Measurements from ENCODE around the gene STRIP1. TPM values are rescaled to one million over a fixed set of nuclear protein-coding genes. Genes with fewer than 3 reads are reported as not detected.

Gene STRIP1
- total RNA-seq, 1 donor from 2014 or later = 77.3 TPM

DNA sequence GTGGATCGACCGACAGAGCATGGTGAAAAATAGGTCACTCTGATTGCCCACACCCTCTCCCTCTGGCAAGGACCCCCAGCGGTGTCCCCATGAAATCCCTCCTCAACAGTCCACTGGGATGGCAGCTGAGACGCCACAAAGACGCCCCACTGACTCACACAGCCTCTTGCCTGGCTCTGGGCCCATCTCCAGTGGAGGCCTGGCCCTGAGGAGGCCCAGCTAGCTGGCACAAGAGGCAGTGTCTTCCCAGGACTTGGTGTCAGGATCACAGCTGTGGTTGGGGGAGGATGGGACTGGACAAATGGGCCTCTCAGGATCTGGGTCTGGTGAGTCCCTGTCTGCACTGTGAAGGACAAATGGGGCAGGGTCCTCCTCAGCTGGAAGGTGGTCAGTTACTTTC is 31.4 kb downstream of the STRIP1 start:
- intact Hi-C loops (cut with micrococcal nuclease) = loop anchor here (5.0 kb wide), 1 partner anchor 36 kb away; no protein-coding TSS in a partner anchor
- no peak for ATAC-seq (ENCODE audit: low read depth)
- H3K36me3 Mint-ChIP-seq (ENCODE audit: low read depth) = peaks cover 5% of the 10 kb centered on the region
- TF ChIP-seq CTCF (IDR thresholded peaks at IDR 0.05) = no peak
- no peak overlapping the region for H3K4me3 Mint-ChIP-seq
- CTCF ChIA-PET = interaction anchor here (1.5 kb wide), 1 partner anchor 12 kb away, joined by 5 read pairs; no protein-coding TSS in a partner anchor
- POLR2A ChIA-PET = interaction anchor here (0.6 to 0.9 kb wide), 2 partner anchors 22 to 1201 kb away, joined by 3 read pairs; no protein-coding TSS in a partner anchor
- peaks cover 25% of the 10 kb centered on the region for H3K27me3 Mint-ChIP-seq
- no peak overlapping the region for H3K27ac Mint-ChIP-seq
- H3K4me1 Mint-ChIP-seq = peaks cover 21% of the 10 kb centered on the region
- H3K9me3 Mint-ChIP-seq = no peaks in the 10 kb centered on the region
- no peak for DNase-seq

GRCh38 chr1:110067479-110067892 is 33.1 kb downstream of the STRIP1 start:
- H3K27ac Mint-ChIP-seq = no peak overlapping the region

GRCh38 chr1:110067893-110068645 is 33.6 kb downstream of the STRIP1 start:
- DNase-seq = no peak
- no peak for TF ChIP-seq CTCF (IDR thresholded peaks at IDR 0.05)
- peaks cover 23% of the 10 kb centered on the region for H3K4me1 Mint-ChIP-seq
- peaks cover 41% of the 10 kb centered on the region for H3K27me3 Mint-ChIP-seq
- H3K36me3 Mint-ChIP-seq (ENCODE audit: low read depth) = no peaks in the 10 kb centered on the region
- H3K27ac Mint-ChIP-seq = no peak overlapping the region
- CTCF ChIA-PET = interaction anchor here (1.2 kb wide), 1 partner anchor 38 kb away, joined by 3 read pairs; no protein-coding TSS in a partner anchor
- H3K4me3 Mint-ChIP-seq = peak overlapping the region; percentile 76
- intact Hi-C loops (cut with micrococcal nuclease) = loop anchor here (5.0 kb wide), 1 partner anchor 34 kb away; no protein-coding TSS in a partner anchor
- no peaks in the 10 kb centered on the region for H3K9me3 Mint-ChIP-seq
- ATAC-seq (ENCODE audit: low read depth) = peak; percentile 36
- POLR2A ChIA-PET = interaction anchor here (1.2 to 2.0 kb wide), 2 partner anchors 20 to 34 kb away, joined by 3 to 8 read pairs; partner anchors contain the start of gene STRIP1

More at GRCh38 chr1:110067479-110067892, 33.1 kb downstream of the STRIP1 start:
- intact Hi-C loops (cut with micrococcal nuclease) = loop anchor here (5.0 kb wide), 1 partner anchor 35 kb away; no protein-coding TSS in a partner anchor
- ChIA-PET CTCF (interaction anchor here (1.2 kb wide), 1 partner anchor 38 kb away, joined by 3 read pairs; no protein-coding TSS in a partner anchor), POLR2A (no interaction called here)
- no peak for TF ChIP-seq CTCF (IDR thresholded peaks at IDR 0.05)
- no peaks in the 10 kb centered on the region for H3K9me3 Mint-ChIP-seq
- H3K36me3 Mint-ChIP-seq (ENCODE audit: low read depth) = no peaks in the 10 kb centered on the region
- peaks cover 23% of the 10 kb centered on the region for H3K4me1 Mint-ChIP-seq
- H3K4me3 Mint-ChIP-seq = peak overlapping the region; percentile 64
- DNase-seq (no peak), ATAC-seq (ENCODE audit: low read depth) (no peak)
- peaks cover 41% of the 10 kb centered on the region for H3K27me3 Mint-ChIP-seq

GRCh38 chr1:110068646-110069403 is 34.4 kb downstream of the STRIP1 start:
- POLR2A ChIA-PET = interaction anchor here (1.2 to 2.0 kb wide), 2 partner anchors 19 to 34 kb away, joined by 3 to 8 read pairs; partner anchors contain the start of gene STRIP1
- H3K9me3 Mint-ChIP-seq = no peaks in the 10 kb centered on the region
- no peak for TF ChIP-seq CTCF (IDR thresholded peaks at IDR 0.05)

More at GRCh38 chr1:110068646-110069403, 34.4 kb downstream of the STRIP1 start:
- ATAC-seq (ENCODE audit: low read depth) = peak; percentile 29
- DNase-seq = peak; percentile 40
- Mint-ChIP-seq H3K4me1 (peaks cover 23% of the 10 kb centered on the region), H3K27me3 (peaks cover 43% of the 10 kb centered on the region), H3K4me3 (peak overlapping the region; percentile 76), H3K36me3 (ENCODE audit: low read depth) (no peaks in the 10 kb centered on the region), H3K27ac (no peak overlapping the region)
- CTCF ChIA-PET = interaction anchor here (0.6 kb wide), 1 partner anchor 36 kb away, joined by 3 read pairs; no protein-coding TSS in a partner anchor
- intact Hi-C loops (cut with micrococcal nuclease) = loop anchor here (1.0 to 5.0 kb wide), 2 partner anchors 15 to 33 kb away; no protein-coding TSS in a partner anchor

All from activated B cell treated with CpG ODN at 0.5 μM for 24 hours (primary cell).